ENCODE data around the gene ADIPOR2.
"Not testable (repeated sequence)": the region's sequence is repeated elsewhere in the genome, so short reads cannot be mapped to it uniquely, and the experiment has no call there.

Gene ADIPOR2

DNA sequence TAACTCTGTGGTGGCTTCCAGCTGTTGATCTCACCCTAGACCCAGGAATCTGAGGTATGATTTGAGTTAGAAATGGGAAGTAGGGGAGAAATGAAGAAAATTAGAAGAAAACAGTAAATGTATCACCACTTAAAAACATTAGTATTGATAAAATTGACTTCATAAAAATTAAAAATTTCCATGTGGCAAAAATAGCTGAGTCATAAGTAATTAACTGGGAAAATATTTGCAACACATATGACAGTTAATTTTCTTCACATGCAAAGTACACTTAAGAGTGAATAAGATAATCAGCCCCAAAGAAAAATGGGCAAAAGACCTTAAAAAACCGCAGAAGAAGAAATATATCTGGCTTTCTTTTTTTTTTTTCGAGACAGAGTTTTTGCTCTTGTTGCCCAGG lies 25.5 kb upstream of the ADIPOR2 start:
- no peak for DNase-seq (ENCODE audit: low read depth)

- no peak for DNase-seq (ENCODE audit: low read depth)
Measured at GRCh38 chr12:1666215-1666614, 24.7 kb upstream of the ADIPOR2 start.

DNA sequence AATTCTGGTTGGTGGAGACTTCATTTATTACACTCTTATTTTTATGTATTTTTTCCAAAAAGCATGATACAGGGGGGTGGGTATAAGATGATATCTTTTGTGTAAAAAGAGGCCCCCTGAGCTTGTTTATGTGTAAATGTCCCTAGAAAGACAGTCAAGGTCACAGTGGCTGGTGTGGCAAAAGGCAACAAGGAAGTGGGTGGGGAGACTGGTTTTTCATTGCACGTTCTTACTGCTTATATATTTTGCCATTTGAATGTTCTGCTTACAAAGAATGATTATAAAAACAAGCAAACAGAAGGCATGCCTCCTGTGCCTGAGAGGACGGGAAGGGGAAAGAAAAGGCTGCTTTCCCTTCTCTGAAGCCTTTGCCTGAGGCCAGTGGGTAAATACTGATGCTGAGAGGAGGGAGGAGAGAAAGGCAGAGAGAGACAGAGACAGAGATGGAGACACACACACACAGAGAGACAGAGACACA lies 24.1 kb upstream of the ADIPOR2 start:
- DNase-seq (ENCODE audit: low read depth): no peak

DNA sequence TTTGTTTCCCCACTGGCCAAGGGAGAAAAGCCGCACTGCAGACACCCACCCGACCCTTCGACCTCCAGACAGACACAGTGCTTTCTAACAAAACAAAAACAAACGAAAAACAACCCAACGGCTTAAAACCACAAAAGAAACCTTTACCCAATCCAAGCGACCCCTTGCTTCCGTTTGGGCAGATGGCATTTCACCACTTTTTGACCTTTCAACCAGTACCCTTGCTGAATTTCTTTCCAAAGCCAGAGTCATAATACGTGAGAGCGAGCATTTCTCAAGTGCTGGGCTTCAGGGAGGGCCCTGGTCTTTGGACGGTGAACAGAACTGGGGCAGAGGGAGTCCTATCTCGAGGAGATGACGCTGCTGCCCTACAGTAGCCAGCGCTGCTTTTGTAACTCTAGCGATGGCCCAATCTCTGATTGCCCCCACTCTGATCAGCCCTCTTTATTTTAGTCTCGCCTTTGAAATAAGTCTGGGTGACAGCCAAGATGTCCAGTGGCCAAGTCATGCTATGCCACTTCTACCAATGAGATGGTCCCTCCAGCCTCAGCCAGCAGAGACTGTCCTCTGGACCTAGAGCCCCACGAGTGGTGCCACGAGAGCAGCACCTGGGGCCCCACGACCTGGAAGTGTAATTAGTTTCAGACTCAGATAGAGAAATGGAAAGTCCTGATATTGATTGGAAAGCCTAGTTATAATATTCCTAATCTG lies 21.9 kb upstream of the ADIPOR2 start:
- no peak for DNase-seq (ENCODE audit: low read depth)

GRCh38 chr12:1670358-1671268 lies 20.3 kb upstream of the ADIPOR2 start:
- no peak for DNase-seq (ENCODE audit: low read depth)

GRCh38 chr12:1676043-1676442 lies 14.8 kb upstream of the ADIPOR2 start:
- no peak for DNase-seq (ENCODE audit: low read depth)

DNA sequence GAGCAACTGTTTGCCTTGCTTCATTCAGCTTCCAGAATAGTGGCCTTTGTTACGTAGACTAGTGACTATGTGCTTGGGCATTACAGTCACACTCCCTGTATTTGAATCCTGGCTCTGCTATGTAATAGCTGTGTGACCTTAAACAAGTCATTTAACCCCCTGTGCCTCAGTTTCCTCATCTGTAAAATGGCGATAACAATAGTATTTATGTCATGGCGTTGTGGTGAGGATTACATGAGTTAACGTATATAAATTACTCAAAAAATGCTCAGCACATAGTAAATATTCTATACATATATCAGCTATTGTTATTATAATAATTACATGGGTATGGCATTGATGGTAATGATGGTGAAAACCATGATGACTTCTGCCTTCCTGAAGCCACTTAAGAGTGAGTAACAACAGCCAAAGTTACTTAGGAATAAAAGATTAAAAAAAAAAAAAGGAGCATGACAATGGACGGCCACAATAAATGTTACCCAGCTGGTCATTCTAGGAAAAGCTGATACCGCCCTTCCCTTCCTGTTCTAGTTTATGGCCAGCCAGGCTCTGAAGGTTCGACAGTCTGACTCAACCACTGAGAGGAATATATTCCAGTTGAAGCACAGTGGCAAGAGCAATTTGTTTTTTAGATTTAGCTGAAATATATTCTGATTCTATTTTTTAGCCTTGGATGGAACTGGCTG lies 9.9 kb upstream of the ADIPOR2 start:
- no peak for DNase-seq (ENCODE audit: low read depth)

GRCh38 chr12:1681493-1681807 lies 9.4 kb upstream of the ADIPOR2 start:
- no peak for DNase-seq (ENCODE audit: low read depth)

DNA sequence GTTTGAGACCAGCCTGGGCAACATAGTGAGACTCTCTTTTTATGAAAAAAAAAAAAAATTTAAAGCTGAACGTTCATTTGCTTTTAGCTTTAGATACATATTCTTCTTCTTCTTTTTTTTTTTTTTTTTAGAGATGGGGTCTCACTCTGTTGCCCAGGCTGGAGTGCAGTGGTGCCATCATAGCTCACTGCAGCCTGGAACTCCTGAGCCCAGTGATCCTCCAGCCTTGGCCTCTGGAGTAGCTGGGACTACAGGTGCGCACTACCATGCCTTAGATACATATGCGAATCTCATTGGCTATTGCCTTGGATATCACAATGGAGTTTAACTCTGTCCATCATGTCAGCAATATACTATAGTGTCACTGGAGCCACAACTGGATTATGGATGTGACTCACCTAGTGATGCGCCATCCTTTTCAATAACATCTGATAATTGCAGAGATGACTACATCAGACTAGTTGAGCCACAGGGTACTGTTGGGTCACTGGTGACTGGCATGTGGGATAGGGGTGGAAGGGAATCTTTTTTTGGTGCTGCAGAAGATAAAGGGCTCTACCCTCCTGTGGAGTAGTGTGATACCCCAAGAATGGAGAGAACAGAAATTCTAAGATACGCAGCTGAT lies 2.7 kb upstream of the ADIPOR2 start:
- DNase-seq (ENCODE audit: low read depth): no peak

DNA sequence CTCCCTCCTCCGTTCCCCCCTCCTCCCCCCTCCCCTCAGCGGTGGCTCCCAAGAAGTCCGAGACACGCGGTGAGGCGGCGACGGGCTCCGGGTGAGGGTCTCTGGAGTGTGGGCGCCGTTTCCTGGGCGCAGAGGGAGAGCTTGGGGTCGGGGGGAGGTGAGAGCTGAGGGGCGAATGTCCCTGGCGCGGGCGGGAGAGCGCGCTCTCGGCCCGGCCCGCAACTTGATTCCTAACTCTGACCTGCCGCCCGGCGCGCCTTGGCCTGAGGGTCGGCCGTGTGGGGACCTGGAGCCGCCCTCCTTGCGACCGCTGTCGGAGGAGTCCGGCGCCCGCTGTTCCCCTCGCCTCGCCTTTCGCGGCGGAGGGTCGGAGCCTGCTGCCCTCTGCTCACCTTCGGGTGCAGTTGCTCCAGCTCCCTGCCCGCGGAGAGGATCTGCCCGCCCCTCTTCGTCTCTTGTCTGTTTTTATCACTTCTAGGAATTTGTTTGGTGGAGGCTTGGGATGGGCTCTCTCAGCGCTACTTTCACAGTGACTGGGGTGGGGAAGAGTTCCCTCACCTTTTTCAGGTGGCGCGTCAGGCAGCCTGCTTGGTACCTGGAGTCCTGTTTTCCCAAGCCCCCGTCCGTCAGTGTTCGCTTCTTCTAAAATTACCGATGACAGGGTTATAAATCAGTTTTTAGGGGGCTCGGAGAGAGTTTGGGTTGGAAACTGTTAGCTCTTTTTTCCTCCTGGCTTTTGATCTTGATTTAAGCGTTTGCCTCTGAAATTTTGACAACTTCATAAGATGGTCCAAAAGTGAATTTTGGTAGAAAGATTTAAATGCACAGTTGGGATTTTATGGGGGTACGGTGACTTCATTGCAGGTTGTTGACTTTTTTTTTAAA lies 495 bp downstream of the ADIPOR2 start:
- DNase-seq (ENCODE audit: low read depth): no peak

DNA sequence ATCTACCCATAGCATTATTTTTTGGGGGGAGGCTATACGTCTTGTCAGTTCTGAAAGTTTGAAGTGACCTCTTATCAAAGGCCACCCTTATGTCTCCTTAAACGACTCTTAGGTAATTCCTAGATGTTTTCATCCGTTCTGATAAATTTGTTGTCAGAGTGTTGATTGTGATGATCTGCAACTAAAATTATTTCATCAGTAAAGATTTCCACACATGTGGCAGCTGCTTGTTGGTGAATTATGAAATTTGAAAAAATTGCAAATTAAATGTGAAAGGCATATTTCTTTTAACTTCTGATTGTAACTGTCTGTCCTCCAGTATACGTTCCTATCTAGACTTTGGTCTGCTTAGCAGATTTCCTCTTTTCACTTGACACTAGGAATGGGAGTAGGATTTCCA lies 1.4 kb downstream of the ADIPOR2 start:
- DNase-seq (ENCODE audit: low read depth): no peak

DNA sequence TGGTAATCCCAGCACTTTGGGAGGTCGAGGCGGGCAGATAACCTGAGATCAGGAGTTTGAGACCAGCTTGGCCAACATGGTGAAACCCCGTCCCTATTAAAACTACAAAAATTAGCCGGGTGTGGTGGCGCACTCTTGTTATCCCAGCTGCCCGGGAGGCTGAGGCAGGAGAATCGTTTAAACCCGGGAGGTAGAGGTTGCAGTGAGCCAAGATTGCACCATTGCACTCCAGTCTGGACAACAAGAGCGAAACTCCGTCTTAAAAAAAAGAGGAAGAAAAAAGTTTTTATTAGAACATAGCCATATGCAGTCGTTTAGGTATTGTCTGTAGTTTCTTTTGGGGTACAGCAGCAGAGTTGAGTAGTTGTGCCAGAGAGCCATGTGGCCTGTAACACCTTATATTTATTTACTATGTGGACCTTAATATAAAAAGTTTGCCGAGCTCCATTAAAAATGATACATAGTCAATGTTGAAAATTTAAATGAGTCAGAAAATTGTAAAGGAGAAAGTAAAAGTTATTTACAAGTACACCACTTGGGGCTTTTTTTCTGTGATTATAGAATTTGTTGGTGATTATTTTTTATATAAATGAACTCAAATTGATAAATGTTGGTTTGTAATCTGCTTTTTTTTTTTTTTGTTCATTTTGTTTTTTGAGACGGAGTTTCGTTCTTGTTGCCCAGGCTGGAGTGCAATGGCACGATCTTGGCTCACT lies 2.2 kb downstream of the ADIPOR2 start:
- no peak for DNase-seq (ENCODE audit: low read depth)

DNA sequence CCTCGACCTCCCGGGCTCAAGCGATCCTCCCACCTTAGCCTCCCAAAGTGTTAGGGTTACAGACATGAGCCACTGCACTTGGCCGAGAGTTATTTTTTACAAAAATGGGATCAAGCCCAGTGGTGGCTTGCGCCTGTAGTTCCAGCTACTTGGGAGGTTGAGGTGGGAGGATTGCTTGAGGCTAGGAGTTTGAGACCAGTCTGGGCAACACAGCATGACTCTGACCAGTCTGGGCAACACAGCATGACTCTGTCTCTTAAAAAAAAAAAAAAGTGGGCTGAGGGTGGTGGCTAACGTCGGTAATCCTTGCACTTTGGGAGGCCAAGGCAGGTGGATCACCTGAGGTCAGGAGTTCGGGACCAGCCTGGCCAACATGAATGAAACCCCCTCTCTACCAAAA lies 4.2 kb downstream of the ADIPOR2 start:
- not testable (repeated sequence) for DNase-seq (ENCODE audit: low read depth)

GRCh38 chr12:1695886-1696670 lies 5.2 kb downstream of the ADIPOR2 start:
- no peak for DNase-seq (ENCODE audit: low read depth)

DNA sequence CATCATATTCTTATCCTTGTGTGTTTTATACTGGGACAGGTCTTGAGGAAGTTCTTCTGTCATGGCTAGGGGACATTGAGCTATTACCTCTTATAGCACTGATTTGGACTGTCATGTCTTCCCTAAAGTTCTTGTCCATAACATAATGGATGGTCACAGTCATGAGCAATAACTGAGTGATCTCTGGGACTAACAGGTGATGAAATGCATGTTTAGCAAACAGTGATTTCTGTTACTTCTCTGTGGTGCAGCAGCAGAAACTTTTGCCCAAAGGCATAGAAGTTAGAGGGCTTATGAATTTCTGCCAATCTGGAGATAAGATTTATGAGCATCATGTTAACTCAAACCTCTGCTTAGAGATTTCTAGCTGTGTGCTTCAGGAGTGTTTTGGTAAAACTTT lies 5.9 kb downstream of the ADIPOR2 start:
- DNase-seq (ENCODE audit: low read depth): no peak

- DNase-seq (ENCODE audit: low read depth): no peak
Measured at GRCh38 chr12:1697271-1697670, 6.4 kb downstream of the ADIPOR2 start.

DNA sequence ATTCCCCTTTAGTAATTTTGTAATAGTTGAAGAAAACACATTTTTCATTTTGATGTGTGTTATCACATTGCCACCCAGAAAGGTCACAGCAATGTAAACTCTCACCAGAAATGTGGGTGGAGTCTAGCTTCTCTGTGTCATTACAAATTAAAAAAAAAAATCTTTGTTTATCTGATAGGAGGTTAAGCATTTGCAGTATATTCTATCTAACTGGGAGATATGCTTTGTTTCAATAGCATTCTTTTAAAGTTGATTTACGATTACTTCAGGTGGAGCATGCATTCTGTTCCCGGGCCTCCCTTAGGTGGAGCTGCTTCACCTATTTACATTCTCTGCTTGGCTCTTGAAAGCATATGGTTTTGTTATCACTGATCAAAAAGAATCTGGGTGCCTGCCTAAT lies 7.8 kb downstream of the ADIPOR2 start:
- no peak for DNase-seq (ENCODE audit: low read depth)

GRCh38 chr12:1702713-1703112 lies 11.8 kb downstream of the ADIPOR2 start:
- DNase-seq (ENCODE audit: low read depth): no peak

GRCh38 chr12:1703771-1704722 lies 13.2 kb downstream of the ADIPOR2 start:
- DNase-seq (ENCODE audit: low read depth): no peak
